Neutrophil (primary cell): ENCODE results near the gene TLN1.

Source experiments
- H3K27ac ChIP-seq: fragments of 200-600 bp; sonication (generic); 2 replicates; pipeline ENCODE4 v1.5.1; 2016; ENCODE audit warnings: mild to moderate bottlenecking, moderate library complexity
- H3K27me3 ChIP-seq: fragments of 200-600 bp; sonication (generic); 2 replicates; pipeline ENCODE4 v1.6.0; 2016; ENCODE audit warnings: mild to moderate bottlenecking
- H3K36me3 ChIP-seq: fragments of 200-600 bp; sonication (generic); 2 replicates; pipeline ENCODE4 v1.5.1; 2017
- H3K4me1 ChIP-seq, 2 experiments: fragments of 200-600 bp in 1 of 2; sonication (generic) in 1 of 2; 1 replicate in 1 of 2; 2 replicates in 1 of 2; pipeline versions ENCODE4 v1.5.1 to v1.6.1; 2013 to 2016; ENCODE audit warnings: low read depth in 1 of 2, low read length in 1 of 2, mild to moderate bottlenecking in 1 of 2, moderate library complexity in 1 of 2; ENCODE audit not compliant: control insufficient read depth in 1 of 2, insufficient read depth in 1 of 2
- H3K4me3 ChIP-seq, 2 experiments: fragments of 200-600 bp in 1 of 2; sonication (generic) in 1 of 2; 1 replicate in 1 of 2; 2 replicates in 1 of 2; pipeline ENCODE4 v1.5.1; 2013 to 2016; ENCODE audit warnings: low read depth in 1 of 2, low read length in 1 of 2, mild to moderate bottlenecking in 1 of 2, moderate library complexity in 1 of 2
- H3K9me3 ChIP-seq: fragments of 200-600 bp; sonication (generic); 2 replicates; pipeline ENCODE4 v1.5.1; 2016
- CTCF ChIP-seq: fragments of 200-600 bp; sonication (generic); IDR thresholded peaks from 2 replicates; pipeline ENCODE4 v1.5.1; 2016; ENCODE audit warnings: antibody characterized with exemption

The TLN1 gene

GRCh38 chr9:35763803-35764202, 31.8 kb upstream of the TLN1 start:
- H3K4me1 ChIP-seq = peaks cover 0 to 2% of the 10 kb centered on the region in 2 experiments
- no peaks in the 10 kb centered on the region for H3K36me3 ChIP-seq
- TF ChIP-seq CTCF = no peak
- H3K9me3 ChIP-seq = no peaks in the 10 kb centered on the region
- H3K4me3 ChIP-seq = no peak overlapping the region
- no peaks in the 10 kb centered on the region for H3K27me3 ChIP-seq
- H3K27ac ChIP-seq = no peak overlapping the region

- Histone ChIP-seq H3K9me3 (no peaks in the 10 kb centered on the region), H3K27ac (no peak overlapping the region), H3K27me3 (no peaks in the 10 kb centered on the region), H3K4me1 (peaks cover 0 to 8% of the 10 kb centered on the region in 2 experiments), H3K36me3 (no peaks in the 10 kb centered on the region), H3K4me3 (no peak overlapping the region)
- TF ChIP-seq CTCF = no peak
Measured at GRCh38 chr9:35763181-35763580, 31.2 kb upstream of the TLN1 start.

GRCh38 chr9:35760651-35761050, 28.7 kb upstream of the TLN1 start:
- Histone ChIP-seq H3K9me3 (no peaks in the 10 kb centered on the region), H3K27ac (no peak overlapping the region), H3K4me3 (no peak overlapping the region), H3K4me1 (peaks cover 15 to 21% of the 10 kb centered on the region in 2 experiments), H3K27me3 (no peaks in the 10 kb centered on the region), H3K36me3 (no peaks in the 10 kb centered on the region)
- TF ChIP-seq CTCF = no peak

- TF ChIP-seq CTCF = no peak
Measured at GRCh38 chr9:35759795-35760194, 27.8 kb upstream of the TLN1 start.

GRCh38 chr9:35758475-35759050, 26.6 kb upstream of the TLN1 start:
- H3K4me1 ChIP-seq = peaks cover 15 to 21% of the 10 kb centered on the region in 2 experiments
- H3K9me3 ChIP-seq = no peaks in the 10 kb centered on the region
- no peak overlapping the region for H3K4me3 ChIP-seq
- no peaks in the 10 kb centered on the region for H3K27me3 ChIP-seq
- H3K27ac ChIP-seq = no peak overlapping the region
- no peak for TF ChIP-seq CTCF
- H3K36me3 ChIP-seq = peaks cover 18% of the 10 kb centered on the region

More at GRCh38 chr9:35759795-35760194, 27.8 kb upstream of the TLN1 start:
- Histone ChIP-seq H3K4me3 (no peak overlapping the region), H3K27ac (no peak overlapping the region), H3K36me3 (peaks cover 5% of the 10 kb centered on the region), H3K27me3 (no peaks in the 10 kb centered on the region), H3K9me3 (no peaks in the 10 kb centered on the region), H3K4me1 (peaks cover 15 to 21% of the 10 kb centered on the region in 2 experiments)
